Mesenchymal stem cell (in vitro differentiated cells and primary cell): Measurements from ENCODE around the gene PPFIBP2.

Experiments used
- DNase-seq: peaks from one replicate; pipeline ENCODE4 v3.0.0-alpha.2; 2013
- H2AFZ ChIP-seq: one replicate; pipeline ENCODE4 v1.6.1; 2013; ENCODE audit warnings: low read depth, mild to moderate bottlenecking, control low read depth, inconsistent platforms, low read length, moderate library complexity
- H2AK5ac ChIP-seq: 2 replicates; pipeline ENCODE4 v1.6.1; 2013; ENCODE audit warnings: low read length, moderate library complexity, mild to moderate bottlenecking, inconsistent platforms; ENCODE audit not compliant: severe bottlenecking
- H2BK120ac ChIP-seq: one replicate; pipeline ENCODE4 v1.6.1; 2013; ENCODE audit warnings: low read depth, mild to moderate bottlenecking, inconsistent platforms, low read length, moderate library complexity
- H2BK12ac ChIP-seq, 2 experiments: one replicate each; pipeline ENCODE4 v1.6.1; 2013; ENCODE audit warnings: inconsistent platforms in 2 of 2, low read length in 2 of 2, mild to moderate bottlenecking in 2 of 2, moderate library complexity in 2 of 2, control low read depth in 1 of 2
- H2BK15ac ChIP-seq: one replicate; pipeline ENCODE4 v1.6.1; 2013; ENCODE audit warnings: mild to moderate bottlenecking, low read depth, inconsistent platforms; ENCODE audit not compliant: poor library complexity, severe bottlenecking
- H2BK5ac ChIP-seq: 2 replicates; pipeline ENCODE4 v1.6.1; 2013; ENCODE audit warnings: low read depth, mild to moderate bottlenecking, low read length, control low read depth, inconsistent platforms; ENCODE audit not compliant: poor library complexity, severe bottlenecking
- H3K14ac ChIP-seq, 2 experiments: one replicate each; pipeline ENCODE4 v1.6.1; 2013; ENCODE audit warnings: inconsistent platforms in 2 of 2, low read length in 2 of 2, control low read depth in 1 of 2, mild to moderate bottlenecking in 1 of 2, moderate library complexity in 1 of 2
- H3K18ac ChIP-seq, 2 experiments: one replicate each; pipeline ENCODE4 v1.6.1; 2013; ENCODE audit warnings: inconsistent platforms in 2 of 2, low read length in 2 of 2, control low read depth in 1 of 2, low read depth in 1 of 2, mild to moderate bottlenecking in 1 of 2
- H3K23ac ChIP-seq, 2 experiments: one replicate each; pipeline ENCODE4 v1.6.1; 2013; ENCODE audit warnings: inconsistent platforms in 2 of 2, low read length in 2 of 2, mild to moderate bottlenecking in 2 of 2, moderate library complexity in 2 of 2, control low read depth in 1 of 2
- H3K27ac ChIP-seq: 2 replicates; pipeline ENCODE4 v1.5.1; 2013; ENCODE audit warnings: mild to moderate bottlenecking, moderate library complexity, low read length, control low read depth, inconsistent platforms; ENCODE audit not compliant: poor library complexity, severe bottlenecking
- H3K27me3 ChIP-seq, 2 experiments: 2 replicates each; pipeline versions ENCODE4 v1.6.1 to v1.7.0; 2013; ENCODE audit warnings: low read length in 2 of 2, mild to moderate bottlenecking in 2 of 2, moderate library complexity in 2 of 2, control low read depth in 1 of 2, inconsistent platforms in 1 of 2; ENCODE audit not compliant: control insufficient read depth in 1 of 2, insufficient read depth in 1 of 2
- H3K36me3 ChIP-seq, 2 experiments: 2 replicates each; pipeline versions ENCODE4 v1.6.1 to v1.7.0; 2013; ENCODE audit warnings: low read length in 2 of 2, control low read depth in 1 of 2, inconsistent platforms in 1 of 2, low read depth in 1 of 2, mild to moderate bottlenecking in 1 of 2; ENCODE audit not compliant: insufficient read depth in 2 of 2, control insufficient read depth in 1 of 2
- H3K4ac ChIP-seq, 2 experiments: one replicate each; pipeline ENCODE4 v1.6.1; 2013; ENCODE audit warnings: inconsistent platforms in 2 of 2, low read length in 2 of 2, mild to moderate bottlenecking in 2 of 2, moderate library complexity in 2 of 2, control low read depth in 1 of 2, low read depth in 1 of 2
- H3K4me1 ChIP-seq: 2 replicates; pipeline ENCODE4 v1.6.1; 2013; ENCODE audit warnings: low read depth, low read length, control low read depth; ENCODE audit not compliant: control insufficient read depth, insufficient read depth
- H3K4me2 ChIP-seq: 2 replicates; pipeline ENCODE4 v1.6.1; 2013; ENCODE audit warnings: low read length, mild to moderate bottlenecking, inconsistent platforms; ENCODE audit not compliant: poor library complexity, severe bottlenecking
- H3K4me3 ChIP-seq, 2 experiments: 2 replicates each; pipeline versions ENCODE4 v1.5.1 to v1.7.0; 2013; ENCODE audit warnings: low read length in 2 of 2, mild to moderate bottlenecking in 2 of 2, control low read depth in 1 of 2, low read depth in 1 of 2; ENCODE audit not compliant: insufficient read depth in 1 of 2
- H3K79me1 ChIP-seq: replicated peaks from 2 replicates; pipeline ENCODE4 v1.6.1; 2013; ENCODE audit warnings: mild to moderate bottlenecking, control low read depth, low read length, inconsistent platforms; ENCODE audit not compliant: poor library complexity, severe bottlenecking
- H3K9ac ChIP-seq: 2 replicates; pipeline ENCODE4 v1.7.0; 2013; ENCODE audit warnings: mild to moderate bottlenecking, low read length, moderate library complexity
- H3K9me3 ChIP-seq: 2 replicates; pipeline ENCODE4 v1.7.0; 2013; ENCODE audit warnings: mild to moderate bottlenecking, low read length; ENCODE audit not compliant: control insufficient read depth
- H4K8ac ChIP-seq: one replicate; pipeline ENCODE4 v1.6.1; 2013; ENCODE audit warnings: inconsistent platforms, mild to moderate bottlenecking, low read length, moderate library complexity
- H4K91ac ChIP-seq: one replicate; pipeline ENCODE4 v1.6.1; 2013; ENCODE audit warnings: mild to moderate bottlenecking, low read length, inconsistent platforms
- WGBS: methylation state at CpG from one replicate; pipeline ENCODE4 v1.1.7; 2013; ENCODE audit warnings: mixed read lengths; 5-methylcytosine and 5-hydroxymethylcytosine counted together

Gene PPFIBP2

DNA sequence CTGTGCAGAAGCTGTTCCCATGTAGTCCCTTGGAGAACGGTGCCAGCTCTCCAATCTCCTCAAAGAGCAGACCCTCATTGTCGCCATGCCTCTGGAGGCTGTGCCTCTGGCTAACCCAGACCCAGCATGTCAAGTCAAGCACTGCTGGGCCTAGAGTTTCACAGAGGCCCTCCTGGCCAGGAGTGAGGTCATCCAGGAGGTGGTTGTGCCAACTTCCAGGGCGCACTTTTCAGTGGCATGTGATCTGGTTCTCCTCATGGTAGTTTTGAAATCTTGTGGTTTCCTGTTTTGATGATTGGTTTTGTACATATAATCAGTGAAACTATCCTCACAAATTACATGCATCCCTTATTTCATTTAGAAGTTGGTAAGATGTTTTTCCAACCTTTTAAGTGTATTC, 78.9 kb downstream of the PPFIBP2 start:
- H2BK12ac ChIP-seq = no peak overlapping the region
- H3K9me3 ChIP-seq = no peaks in the 10 kb centered on the region
- no peak overlapping the region for H2AK5ac ChIP-seq
- H3K27ac ChIP-seq = no peak overlapping the region
- no peak overlapping the region for H3K4ac ChIP-seq
- H3K23ac ChIP-seq = no peak overlapping the region
- H4K91ac ChIP-seq = no peak overlapping the region
- H3K9ac ChIP-seq = peak overlapping the region; percentile 26
- H3K27me3 ChIP-seq = no peaks in the 10 kb centered on the region
- H3K14ac ChIP-seq = no peak overlapping the region
- DNase-seq = peak; percentile 63
- H2BK5ac ChIP-seq = no peak overlapping the region
- no peak overlapping the region for H3K4me2 ChIP-seq
- H3K79me1 ChIP-seq = no peaks in the 10 kb centered on the region
- no peak overlapping the region for H3K4me3 ChIP-seq
- no peak overlapping the region for H2BK15ac ChIP-seq
- H4K8ac ChIP-seq = no peak overlapping the region
- H3K4me1 ChIP-seq = peaks cover 1% of the 10 kb centered on the region
- H3K36me3 ChIP-seq = peaks cover 0 to 6% of the 10 kb centered on the region in 2 experiments
- H3K18ac ChIP-seq = no peak overlapping the region
- 90% methylated on average over 3 of the region's 3 CpGs for WGBS
- H2AFZ ChIP-seq = no peak overlapping the region
- no peak overlapping the region for H2BK120ac ChIP-seq

GRCh38 chr11:7593481-7593880, 79.7 kb downstream of the PPFIBP2 start:
- H3K79me1 ChIP-seq = no peaks in the 10 kb centered on the region
- H2AFZ ChIP-seq = no peak overlapping the region
- H3K4me2 ChIP-seq = no peak overlapping the region
- H2AK5ac ChIP-seq = no peak overlapping the region
- H3K9ac ChIP-seq = peak overlapping the region; percentile 26
- H4K91ac ChIP-seq = no peak overlapping the region
- H2BK5ac ChIP-seq = no peak overlapping the region
- no peaks in the 10 kb centered on the region for H3K27me3 ChIP-seq
- DNase-seq = no peak
- peaks cover 0 to 7% of the 10 kb centered on the region in 2 experiments for H3K36me3 ChIP-seq
- no peak overlapping the region for H2BK120ac ChIP-seq
- no peak overlapping the region for H2BK15ac ChIP-seq
- 89% methylated on average over 3 of the region's 3 CpGs for WGBS
- H3K18ac ChIP-seq = peak overlapping the region in 1 of 2 experiments; percentile 18
- no peak overlapping the region for H3K4ac ChIP-seq
- H3K4me1 ChIP-seq = peaks cover 1% of the 10 kb centered on the region
- no peak overlapping the region for H3K23ac ChIP-seq
- no peak overlapping the region for H3K14ac ChIP-seq
- H3K9me3 ChIP-seq = no peaks in the 10 kb centered on the region
- H4K8ac ChIP-seq = no peak overlapping the region
- H3K27ac ChIP-seq = no peak overlapping the region
- H3K4me3 ChIP-seq = no peak overlapping the region
- H2BK12ac ChIP-seq = no peak overlapping the region

DNA sequence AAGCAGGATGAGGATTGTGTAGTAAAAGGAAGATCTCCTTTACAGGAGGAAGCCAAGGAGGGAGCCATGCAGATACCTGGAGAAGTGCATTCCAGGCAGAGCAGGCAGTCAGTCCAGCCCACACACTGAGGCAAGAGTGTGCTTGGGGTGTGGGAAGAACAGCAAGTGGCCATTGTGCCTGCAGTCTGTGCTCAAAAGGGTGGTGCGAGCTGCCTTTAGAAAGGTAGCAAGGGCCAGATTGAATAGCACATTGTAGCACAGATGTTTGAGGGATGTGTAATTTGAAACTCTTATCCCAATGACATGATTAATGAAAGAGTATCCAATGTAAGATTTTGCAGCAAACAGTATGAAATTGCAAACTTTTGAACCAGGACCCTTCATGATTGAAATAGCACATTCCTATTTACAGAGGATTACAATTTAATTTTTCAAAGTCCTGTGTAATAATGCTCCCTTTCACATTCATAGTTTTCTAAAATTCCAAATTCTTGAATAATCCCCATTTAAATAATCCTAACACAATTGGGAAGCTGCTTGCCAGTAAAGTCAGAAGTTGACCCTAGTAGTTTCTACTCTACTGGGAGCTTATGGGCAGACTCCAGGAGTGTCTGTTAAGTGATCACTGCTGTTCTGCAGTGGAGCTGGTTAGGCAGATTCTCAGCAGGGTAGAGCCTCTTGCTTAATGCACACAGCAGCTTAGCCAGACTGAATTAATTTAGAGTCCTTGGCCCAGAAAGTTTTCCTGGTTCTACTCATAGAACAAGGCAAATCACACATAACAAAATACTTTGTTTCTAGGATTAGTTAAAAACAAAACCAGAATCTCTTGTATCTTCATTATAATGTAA, 81.4 kb downstream of the PPFIBP2 start:
- peaks cover 0 to 9% of the 10 kb centered on the region in 2 experiments for H3K36me3 ChIP-seq
- no peak overlapping the region for H3K4ac ChIP-seq
- no peaks in the 10 kb centered on the region for H3K79me1 ChIP-seq
- 100% methylated on average over 1 of the region's 1 CpG for WGBS
- peak overlapping the region; percentile 31 for H3K9ac ChIP-seq
- H4K8ac ChIP-seq = no peak overlapping the region
- peak overlapping the region in 1 of 2 experiments; percentile 37 for H3K18ac ChIP-seq
- no peak overlapping the region for H2AFZ ChIP-seq
- H2BK15ac ChIP-seq = no peak overlapping the region
- no peaks in the 10 kb centered on the region for H3K27me3 ChIP-seq
- H2BK12ac ChIP-seq = no peak overlapping the region
- no peak overlapping the region for H4K91ac ChIP-seq
- H2BK120ac ChIP-seq = no peak overlapping the region
- H2AK5ac ChIP-seq = no peak overlapping the region
- H3K4me1 ChIP-seq = peaks cover 2% of the 10 kb centered on the region
- H2BK5ac ChIP-seq = no peak overlapping the region
- DNase-seq = no peak
- no peak overlapping the region for H3K4me2 ChIP-seq
- no peak overlapping the region for H3K23ac ChIP-seq
- H3K14ac ChIP-seq = no peak overlapping the region
- H3K27ac ChIP-seq = no peak overlapping the region
- H3K9me3 ChIP-seq = no peaks in the 10 kb centered on the region
- H3K4me3 ChIP-seq = no peak overlapping the region

- H3K18ac ChIP-seq = no peak overlapping the region
- no peak overlapping the region for H2BK15ac ChIP-seq
- no peak overlapping the region for H2BK12ac ChIP-seq
- H3K14ac ChIP-seq = no peak overlapping the region
- H3K27ac ChIP-seq = no peak overlapping the region
- no peak overlapping the region for H3K4ac ChIP-seq
- H3K9ac ChIP-seq = peak overlapping the region; percentile 31
- H3K4me2 ChIP-seq = no peak overlapping the region
- H4K91ac ChIP-seq = no peak overlapping the region
- H3K23ac ChIP-seq = no peak overlapping the region
- H3K27me3 ChIP-seq = no peaks in the 10 kb centered on the region
- no peaks in the 10 kb centered on the region for H3K79me1 ChIP-seq
- no peak overlapping the region for H2AFZ ChIP-seq
- H3K36me3 ChIP-seq = peaks cover 0 to 9% of the 10 kb centered on the region in 2 experiments
- DNase-seq = no peak
- H2BK5ac ChIP-seq = no peak overlapping the region
- 100% methylated on average over 1 of the region's 2 CpGs for WGBS
- no peak overlapping the region for H2BK120ac ChIP-seq
- H4K8ac ChIP-seq = no peak overlapping the region
- H3K4me3 ChIP-seq = no peak overlapping the region
- no peaks in the 10 kb centered on the region for H3K9me3 ChIP-seq
- peaks cover 5% of the 10 kb centered on the region for H3K4me1 ChIP-seq
- H2AK5ac ChIP-seq = no peak overlapping the region
Measured at GRCh38 chr11:7595951-7596350, 82.2 kb downstream of the PPFIBP2 start.
